ENCODE data around the gene SOCS4. TPM values are rescaled to one million over a fixed set of nuclear protein-coding genes. Genes with fewer than 3 reads are reported as not detected.

SOCS4 gene
- total RNA-seq, 1 donor from 2014 or later, result 18.6 TPM

DNA sequence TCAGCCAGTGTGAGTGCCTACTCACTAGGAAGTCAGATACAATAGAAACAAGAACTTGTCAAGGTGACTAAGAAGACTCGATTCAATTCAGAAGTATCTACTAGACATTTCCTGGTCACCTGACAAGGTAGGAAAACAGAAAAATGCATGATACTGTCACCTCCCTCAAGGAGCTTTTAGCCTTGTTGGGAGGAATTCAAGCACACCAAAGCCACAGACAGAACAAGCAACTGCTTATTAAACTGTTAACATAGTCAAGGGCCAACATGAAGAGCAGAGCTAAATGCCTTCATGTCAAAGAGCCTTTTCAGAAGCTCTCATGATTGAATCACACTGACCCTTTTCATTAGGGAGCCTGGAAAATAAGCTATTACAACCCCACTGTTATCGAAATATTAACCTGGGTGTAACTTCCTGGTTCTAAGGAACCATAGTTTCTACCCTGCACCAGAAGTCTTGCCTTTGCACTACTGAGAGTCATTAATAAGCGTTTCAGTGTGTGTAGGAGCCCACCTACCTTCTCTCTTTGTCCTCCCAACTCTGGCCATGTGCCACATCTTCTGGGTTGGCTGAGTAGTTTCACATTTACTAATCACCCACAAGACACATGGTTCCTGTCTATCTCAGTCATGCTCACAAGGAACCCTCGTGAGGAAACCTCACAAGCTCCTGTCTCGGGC, 71.0 kb downstream of the SOCS4 start:
- no peaks in the 10 kb centered on the region for H3K36me3 ChIP-seq (ENCODE audit: control insufficient read depth, insufficient read depth, low read length)
- H3K4me3 ChIP-seq (ENCODE audit: low read depth, low read length), result no peak overlapping the region
- no peak for DNase-seq (ENCODE audit: low read depth)
- TF ChIP-seq, protein P1, sequence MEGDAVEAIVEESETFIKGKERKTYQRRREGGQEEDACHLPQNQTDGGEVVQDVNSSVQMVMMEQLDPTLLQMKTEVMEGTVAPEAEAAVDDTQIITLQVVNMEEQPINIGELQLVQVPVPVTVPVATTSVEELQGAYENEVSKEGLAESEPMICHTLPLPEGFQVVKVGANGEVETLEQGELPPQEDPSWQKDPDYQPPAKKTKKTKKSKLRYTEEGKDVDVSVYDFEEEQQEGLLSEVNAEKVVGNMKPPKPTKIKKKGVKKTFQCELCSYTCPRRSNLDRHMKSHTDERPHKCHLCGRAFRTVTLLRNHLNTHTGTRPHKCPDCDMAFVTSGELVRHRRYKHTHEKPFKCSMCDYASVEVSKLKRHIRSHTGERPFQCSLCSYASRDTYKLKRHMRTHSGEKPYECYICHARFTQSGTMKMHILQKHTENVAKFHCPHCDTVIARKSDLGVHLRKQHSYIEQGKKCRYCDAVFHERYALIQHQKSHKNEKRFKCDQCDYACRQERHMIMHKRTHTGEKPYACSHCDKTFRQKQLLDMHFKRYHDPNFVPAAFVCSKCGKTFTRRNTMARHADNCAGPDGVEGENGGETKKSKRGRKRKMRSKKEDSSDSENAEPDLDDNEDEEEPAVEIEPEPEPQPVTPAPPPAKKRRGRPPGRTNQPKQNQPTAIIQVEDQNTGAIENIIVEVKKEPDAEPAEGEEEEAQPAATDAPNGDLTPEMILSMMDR (IDR thresholded peaks at IDR 0.05; ENCODE audit: insufficient read depth, low read length, poor library complexity, severe bottlenecking), result no peak
- no peaks in the 10 kb centered on the region for H3K27me3 ChIP-seq (ENCODE audit: control insufficient read depth, insufficient read depth, low read length)

GRCh38 chr14:55098561-55098898, 71.5 kb downstream of the SOCS4 start:
- H3K27me3 ChIP-seq (ENCODE audit: control insufficient read depth, insufficient read depth, low read length), result no peaks in the 10 kb centered on the region
- no peak for DNase-seq (ENCODE audit: low read depth)
- H3K36me3 ChIP-seq (ENCODE audit: control insufficient read depth, insufficient read depth, low read length), result no peaks in the 10 kb centered on the region
- TF ChIP-seq, protein P1 (IDR thresholded peaks at IDR 0.05; ENCODE audit: insufficient read depth, low read length, poor library complexity, severe bottlenecking), result no peak
- H3K4me3 ChIP-seq (ENCODE audit: low read depth, low read length), result no peak overlapping the region

Other genes starting within 250 kb of the SOCS4 start
- gene GCH1, start 124.4 kb upstream of the SOCS4 start, total RNA-seq, result 30.8 and 30.9 TPM in 2 replicates
- gene WDHD1, start 137 bp upstream of the SOCS4 start, total RNA-seq, result 7.6 and 8.0 TPM in 2 replicates
- gene MAPK1IP1L, start 24.4 kb downstream of the SOCS4 start, total RNA-seq, result 114 and 147 TPM in 2 replicates
- 114 and 126 TPM in 2 replicates for gene LGALS3, start 102.0 kb downstream of the SOCS4 start, total RNA-seq
- 4.4 and 5.3 TPM in 2 replicates for gene DLGAP5, start 164.3 kb downstream of the SOCS4 start, total RNA-seq
- gene FBXO34, start 244.2 kb downstream of the SOCS4 start, total RNA-seq, result 16.6 and 18.4 TPM in 2 replicates